Mesenchymal stem cell (in vitro differentiated cells and primary cell): ENCODE results near the gene HEXB.

Source experiments
- DNase-seq: peaks from one replicate; pipeline ENCODE4 v3.0.0-alpha.2; 2013
- H2AFZ ChIP-seq: one replicate; pipeline ENCODE4 v1.6.1; 2013; ENCODE audit warnings: low read depth, mild to moderate bottlenecking, control low read depth, inconsistent platforms, low read length, moderate library complexity
- H2AK5ac ChIP-seq: 2 replicates; pipeline ENCODE4 v1.6.1; 2013; ENCODE audit warnings: low read length, moderate library complexity, mild to moderate bottlenecking, inconsistent platforms; ENCODE audit not compliant: severe bottlenecking
- H2BK120ac ChIP-seq: one replicate; pipeline ENCODE4 v1.6.1; 2013; ENCODE audit warnings: low read depth, mild to moderate bottlenecking, inconsistent platforms, low read length, moderate library complexity
- H2BK12ac ChIP-seq, 2 experiments: one replicate each; pipeline ENCODE4 v1.6.1; 2013; ENCODE audit warnings: inconsistent platforms in 2 of 2, low read length in 2 of 2, mild to moderate bottlenecking in 2 of 2, moderate library complexity in 2 of 2, control low read depth in 1 of 2
- H2BK15ac ChIP-seq: one replicate; pipeline ENCODE4 v1.6.1; 2013; ENCODE audit warnings: mild to moderate bottlenecking, low read depth, inconsistent platforms; ENCODE audit not compliant: poor library complexity, severe bottlenecking
- H2BK5ac ChIP-seq: 2 replicates; pipeline ENCODE4 v1.6.1; 2013; ENCODE audit warnings: low read depth, mild to moderate bottlenecking, low read length, control low read depth, inconsistent platforms; ENCODE audit not compliant: poor library complexity, severe bottlenecking
- H3K14ac ChIP-seq, 2 experiments: one replicate each; pipeline ENCODE4 v1.6.1; 2013; ENCODE audit warnings: inconsistent platforms in 2 of 2, low read length in 2 of 2, control low read depth in 1 of 2, mild to moderate bottlenecking in 1 of 2, moderate library complexity in 1 of 2
- H3K18ac ChIP-seq, 2 experiments: one replicate each; pipeline ENCODE4 v1.6.1; 2013; ENCODE audit warnings: inconsistent platforms in 2 of 2, low read length in 2 of 2, control low read depth in 1 of 2, low read depth in 1 of 2, mild to moderate bottlenecking in 1 of 2
- H3K23ac ChIP-seq, 2 experiments: one replicate each; pipeline ENCODE4 v1.6.1; 2013; ENCODE audit warnings: inconsistent platforms in 2 of 2, low read length in 2 of 2, mild to moderate bottlenecking in 2 of 2, moderate library complexity in 2 of 2, control low read depth in 1 of 2
- H3K27ac ChIP-seq: 2 replicates; pipeline ENCODE4 v1.5.1; 2013; ENCODE audit warnings: mild to moderate bottlenecking, moderate library complexity, low read length, control low read depth, inconsistent platforms; ENCODE audit not compliant: poor library complexity, severe bottlenecking
- H3K27me3 ChIP-seq, 2 experiments: 2 replicates each; pipeline versions ENCODE4 v1.6.1 to v1.7.0; 2013; ENCODE audit warnings: low read length in 2 of 2, mild to moderate bottlenecking in 2 of 2, moderate library complexity in 2 of 2, control low read depth in 1 of 2, inconsistent platforms in 1 of 2; ENCODE audit not compliant: control insufficient read depth in 1 of 2, insufficient read depth in 1 of 2
- H3K36me3 ChIP-seq, 2 experiments: 2 replicates each; pipeline versions ENCODE4 v1.6.1 to v1.7.0; 2013; ENCODE audit warnings: low read length in 2 of 2, control low read depth in 1 of 2, inconsistent platforms in 1 of 2, low read depth in 1 of 2, mild to moderate bottlenecking in 1 of 2; ENCODE audit not compliant: insufficient read depth in 2 of 2, control insufficient read depth in 1 of 2
- H3K4ac ChIP-seq, 2 experiments: one replicate each; pipeline ENCODE4 v1.6.1; 2013; ENCODE audit warnings: inconsistent platforms in 2 of 2, low read length in 2 of 2, mild to moderate bottlenecking in 2 of 2, moderate library complexity in 2 of 2, control low read depth in 1 of 2, low read depth in 1 of 2
- H3K4me1 ChIP-seq: 2 replicates; pipeline ENCODE4 v1.6.1; 2013; ENCODE audit warnings: low read depth, low read length, control low read depth; ENCODE audit not compliant: control insufficient read depth, insufficient read depth
- H3K4me2 ChIP-seq: 2 replicates; pipeline ENCODE4 v1.6.1; 2013; ENCODE audit warnings: low read length, mild to moderate bottlenecking, inconsistent platforms; ENCODE audit not compliant: poor library complexity, severe bottlenecking
- H3K4me3 ChIP-seq, 2 experiments: 2 replicates each; pipeline versions ENCODE4 v1.5.1 to v1.7.0; 2013; ENCODE audit warnings: low read length in 2 of 2, mild to moderate bottlenecking in 2 of 2, control low read depth in 1 of 2, low read depth in 1 of 2; ENCODE audit not compliant: insufficient read depth in 1 of 2
- H3K79me1 ChIP-seq: replicated peaks from 2 replicates; pipeline ENCODE4 v1.6.1; 2013; ENCODE audit warnings: mild to moderate bottlenecking, control low read depth, low read length, inconsistent platforms; ENCODE audit not compliant: poor library complexity, severe bottlenecking
- H3K9ac ChIP-seq: 2 replicates; pipeline ENCODE4 v1.7.0; 2013; ENCODE audit warnings: mild to moderate bottlenecking, low read length, moderate library complexity
- H3K9me3 ChIP-seq: 2 replicates; pipeline ENCODE4 v1.7.0; 2013; ENCODE audit warnings: mild to moderate bottlenecking, low read length; ENCODE audit not compliant: control insufficient read depth
- H4K8ac ChIP-seq: one replicate; pipeline ENCODE4 v1.6.1; 2013; ENCODE audit warnings: inconsistent platforms, mild to moderate bottlenecking, low read length, moderate library complexity
- H4K91ac ChIP-seq: one replicate; pipeline ENCODE4 v1.6.1; 2013; ENCODE audit warnings: mild to moderate bottlenecking, low read length, inconsistent platforms
- WGBS: methylation state at CpG from one replicate; pipeline ENCODE4 v1.1.7; 2013; ENCODE audit warnings: mixed read lengths; 5-methylcytosine and 5-hydroxymethylcytosine counted together

The HEXB gene

DNA sequence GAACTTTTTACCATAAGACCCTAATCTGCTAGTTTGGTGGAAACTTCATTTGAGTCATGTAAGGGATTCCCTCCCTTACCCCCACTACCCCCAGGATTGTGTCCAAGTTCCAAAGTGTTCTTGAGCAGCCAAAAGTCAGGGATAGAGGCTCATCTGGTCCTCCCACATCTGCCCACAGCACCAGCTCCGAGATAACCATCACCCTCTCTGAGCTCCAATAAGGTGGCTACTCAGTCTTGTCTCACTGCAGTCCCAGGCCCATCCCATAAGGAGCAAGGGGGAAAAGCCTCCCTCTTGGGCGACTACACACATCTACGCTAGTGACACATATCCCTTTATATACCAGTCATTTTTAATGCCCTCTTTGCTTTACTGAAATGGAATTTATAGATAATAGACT is 32.5 kb upstream of the HEXB start:
- Histone ChIP-seq H3K18ac (no peak overlapping the region), H4K8ac (no peak overlapping the region), H3K4me3 (no peak overlapping the region), H2BK5ac (no peak overlapping the region), H3K27me3 (no peaks in the 10 kb centered on the region), H3K14ac (no peak overlapping the region), H2BK12ac (no peak overlapping the region), H4K91ac (no peak overlapping the region), H2BK120ac (no peak overlapping the region), H3K9me3 (no peaks in the 10 kb centered on the region), H3K4me1 (peaks cover 2% of the 10 kb centered on the region), H3K36me3 (no peaks in the 10 kb centered on the region), H2AK5ac (no peak overlapping the region), H3K4ac (no peak overlapping the region), H3K23ac (no peak overlapping the region), H2BK15ac (no peak overlapping the region), H3K4me2 (no peak overlapping the region), H2AFZ (no peak overlapping the region), H3K27ac (no peak overlapping the region), H3K9ac (no peak overlapping the region), H3K79me1 (no peaks in the 10 kb centered on the region)
- no peak for DNase-seq
- 93% methylated on average over 1 of the region's 3 CpGs for WGBS

DNA sequence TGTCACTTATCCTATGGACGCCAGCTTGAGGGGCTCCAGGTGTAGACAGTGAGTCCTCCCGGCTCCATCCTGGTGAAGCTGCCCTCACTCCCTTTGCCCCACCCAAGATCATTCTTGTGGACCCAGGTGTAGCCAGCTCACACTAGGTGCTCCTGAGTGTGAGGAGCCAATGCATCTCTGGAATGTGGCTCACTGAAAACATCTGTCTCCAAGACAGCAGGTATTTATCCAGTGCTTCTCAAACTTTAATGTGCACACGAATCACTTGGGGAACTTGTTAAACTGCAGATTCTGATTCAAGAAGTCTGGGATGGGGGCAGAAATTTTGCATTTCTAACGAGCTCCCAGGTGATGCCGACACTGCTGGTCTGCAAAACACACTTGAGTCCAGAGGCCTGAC is 31.0 kb upstream of the HEXB start:
- no peak overlapping the region for H2BK5ac ChIP-seq
- 85% methylated on average over 5 of the region's 5 CpGs for WGBS

DNA sequence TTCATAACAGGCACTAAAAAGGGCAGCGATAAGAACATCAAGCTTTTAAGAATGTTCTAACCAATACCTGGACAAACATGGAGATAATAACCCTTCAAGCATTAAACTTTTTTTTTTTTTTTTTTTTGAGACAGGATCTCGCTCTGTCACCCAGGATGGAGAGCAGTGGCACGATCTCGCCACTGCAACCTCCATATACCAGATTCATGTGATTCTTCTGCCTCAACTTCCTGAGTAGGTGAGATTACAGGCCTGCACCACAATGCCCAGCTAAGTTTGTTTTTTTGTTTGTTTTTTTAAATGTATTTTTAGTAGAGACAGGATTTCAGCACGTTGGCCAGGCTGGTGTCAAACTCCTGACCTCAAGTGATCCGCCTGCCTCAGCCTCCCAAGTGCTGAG is 29.8 kb upstream of the HEXB start:
- no peak overlapping the region for H3K4me2 ChIP-seq
- no peaks in the 10 kb centered on the region for H3K36me3 ChIP-seq
- no peak overlapping the region for H2BK120ac ChIP-seq
- no peak overlapping the region for H3K14ac ChIP-seq
- no peak overlapping the region for H3K23ac ChIP-seq
- 89% methylated on average over 6 of the region's 6 CpGs for WGBS
- no peaks in the 10 kb centered on the region for H3K4me1 ChIP-seq
- H2BK12ac ChIP-seq, result no peak overlapping the region
- no peak overlapping the region for H2BK5ac ChIP-seq
- no peak overlapping the region for H3K18ac ChIP-seq
- H3K27ac ChIP-seq, result no peak overlapping the region
- H2AFZ ChIP-seq, result no peak overlapping the region
- H3K4ac ChIP-seq, result no peak overlapping the region
- no peaks in the 10 kb centered on the region for H3K79me1 ChIP-seq
- H3K9me3 ChIP-seq, result no peaks in the 10 kb centered on the region
- no peak for DNase-seq
- H3K27me3 ChIP-seq, result no peaks in the 10 kb centered on the region
- no peak overlapping the region for H4K91ac ChIP-seq
- no peak overlapping the region for H2AK5ac ChIP-seq
- no peak overlapping the region for H2BK15ac ChIP-seq
- no peak overlapping the region for H4K8ac ChIP-seq
- H3K4me3 ChIP-seq, result no peak overlapping the region
- H3K9ac ChIP-seq, result no peak overlapping the region

More for the DNA sequence above, 31.0 kb upstream of the HEXB start:
- no peaks in the 10 kb centered on the region for H3K36me3 ChIP-seq
- H2BK120ac ChIP-seq, result no peak overlapping the region
- no peak overlapping the region for H2BK12ac ChIP-seq
- no peak overlapping the region for H3K18ac ChIP-seq
- no peak overlapping the region for H3K9ac ChIP-seq
- no peak overlapping the region for H3K23ac ChIP-seq
- no peaks in the 10 kb centered on the region for H3K9me3 ChIP-seq
- H3K4me1 ChIP-seq, result peaks cover 1% of the 10 kb centered on the region
- no peak overlapping the region for H4K8ac ChIP-seq
- no peak overlapping the region for H3K4ac ChIP-seq
- H3K14ac ChIP-seq, result no peak overlapping the region
- no peak for DNase-seq
- no peak overlapping the region for H4K91ac ChIP-seq
- no peak overlapping the region for H3K4me2 ChIP-seq
- no peak overlapping the region for H3K4me3 ChIP-seq
- H2AK5ac ChIP-seq, result no peak overlapping the region
- H2AFZ ChIP-seq, result no peak overlapping the region
- no peaks in the 10 kb centered on the region for H3K27me3 ChIP-seq
- no peak overlapping the region for H3K27ac ChIP-seq
- no peak overlapping the region for H2BK15ac ChIP-seq
- H3K79me1 ChIP-seq, result no peaks in the 10 kb centered on the region

DNA sequence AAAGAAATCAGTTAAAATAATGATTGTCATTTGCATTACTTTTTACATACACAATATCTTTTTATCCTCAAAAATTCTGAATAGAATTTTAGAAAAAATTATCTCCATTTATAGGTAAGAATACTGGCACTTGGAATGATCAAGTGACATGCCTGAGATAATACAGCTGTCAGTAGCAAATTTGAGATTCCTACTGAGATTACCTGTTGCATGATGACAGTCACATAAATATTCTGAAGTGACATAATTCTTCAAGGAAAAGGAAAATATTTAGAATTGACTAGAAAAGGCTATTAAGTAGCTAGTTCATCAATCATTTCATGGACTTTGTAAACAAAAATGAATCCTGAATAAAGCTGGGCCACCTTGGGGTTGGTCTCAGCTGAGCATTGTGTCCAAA is 29.3 kb upstream of the HEXB start:
- Histone ChIP-seq H3K9ac (no peak overlapping the region), H2BK12ac (no peak overlapping the region), H3K27me3 (no peaks in the 10 kb centered on the region), H2BK5ac (no peak overlapping the region), H3K36me3 (no peaks in the 10 kb centered on the region), H3K79me1 (no peaks in the 10 kb centered on the region), H4K91ac (no peak overlapping the region), H2BK120ac (no peak overlapping the region), H3K9me3 (no peaks in the 10 kb centered on the region), H2BK15ac (no peak overlapping the region), H3K18ac (no peak overlapping the region), H3K4me1 (no peaks in the 10 kb centered on the region), H3K23ac (no peak overlapping the region), H3K14ac (no peak overlapping the region), H3K4ac (no peak overlapping the region), H3K27ac (no peak overlapping the region), H3K4me3 (no peak overlapping the region), H2AFZ (no peak overlapping the region), H4K8ac (no peak overlapping the region), H3K4me2 (no peak overlapping the region), H2AK5ac (no peak overlapping the region)
- no peak for DNase-seq
